HL-60 (cell line): ENCODE data around the gene PTPRM.

ENCODE experiments used
- DNase-seq, 2 experiments: peaks; one replicate each; pipeline ENCODE4 v3.0.0-alpha.2; 2010 to 2020; ENCODE audit warnings: low read depth in 1 of 2, low spot score in 1 of 2
- H3K27ac ChIP-seq: fragments of 250-450 bp; sonication (Bioruptor Pico); replicated peaks from 2 replicates; pipeline ENCODE4 v1.5.1; 2020; ENCODE audit warnings: mild to moderate bottlenecking, moderate library complexity
- H3K27me3 ChIP-seq: fragments of 250-450 bp; sonication (Bioruptor Pico); 2 replicates; pipeline ENCODE4 v1.5.1; 2021; ENCODE audit warnings: mild to moderate bottlenecking, moderate library complexity; ENCODE audit not compliant: insufficient read depth, poor library complexity, severe bottlenecking
- H3K4me3 ChIP-seq: replicated peaks from 2 replicates; pipeline ENCODE4 v1.5.1; 2011; ENCODE audit warnings: mild to moderate bottlenecking, control low read depth, low read length; ENCODE audit not compliant: insufficient read depth
- CTCF ChIP-seq: IDR thresholded peaks from one replicate; pipeline ENCODE4 v1.5.1; 2011; ENCODE audit warnings: low read length, control low read depth, inconsistent platforms; ENCODE audit not compliant: insufficient read depth
- GABPA ChIP-seq: IDR thresholded peaks from 2 replicates; pipeline ENCODE4 v1.6.1; 2012; ENCODE audit warnings: low read depth
- POLR2AphosphoS5 ChIP-seq: IDR thresholded peaks from 2 replicates; pipeline ENCODE4 v1.6.1; 2012; ENCODE audit warnings: low read depth
- REST ChIP-seq: IDR thresholded peaks from 2 replicates; pipeline ENCODE4 v1.6.1; 2012; ENCODE audit warnings: low read depth; ENCODE audit not compliant: insufficient replicate concordance
- SPI1 ChIP-seq: IDR thresholded peaks from 2 replicates; pipeline ENCODE4 v1.6.1; 2012; ENCODE audit warnings: low read depth, mild to moderate bottlenecking, borderline replicate concordance

The PTPRM gene

DNA sequence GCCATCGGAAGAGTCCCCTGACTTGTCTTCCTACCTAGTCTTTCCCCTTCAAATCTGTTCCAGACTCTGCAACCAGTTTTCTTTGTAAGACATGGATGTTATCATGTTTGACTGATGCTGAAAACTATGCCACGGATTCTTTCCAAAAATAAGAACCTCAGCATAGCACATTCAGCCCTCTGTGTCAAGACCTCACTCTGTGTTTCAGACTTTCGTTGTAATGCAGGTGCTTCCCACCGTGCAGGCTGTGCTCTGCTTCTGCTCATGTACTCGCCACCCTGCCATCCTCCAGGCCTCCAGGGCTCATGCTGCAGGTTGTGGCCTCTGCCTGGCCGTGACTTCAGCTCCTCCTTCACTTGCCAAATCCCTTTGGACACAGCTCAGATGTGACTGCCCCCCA is 695.1 kb downstream of the PTPRM start:
- no peak for TF ChIP-seq REST
- TF ChIP-seq GABPA, result no peak
- no peak for TF ChIP-seq POLR2AphosphoS5
- no peak for TF ChIP-seq SPI1
- no peak for TF ChIP-seq CTCF
- H3K27ac ChIP-seq, result no peak overlapping the region
- no peak overlapping the region for H3K4me3 ChIP-seq
- DNase-seq, result no peak
- no peaks in the 10 kb centered on the region for H3K27me3 ChIP-seq

DNA sequence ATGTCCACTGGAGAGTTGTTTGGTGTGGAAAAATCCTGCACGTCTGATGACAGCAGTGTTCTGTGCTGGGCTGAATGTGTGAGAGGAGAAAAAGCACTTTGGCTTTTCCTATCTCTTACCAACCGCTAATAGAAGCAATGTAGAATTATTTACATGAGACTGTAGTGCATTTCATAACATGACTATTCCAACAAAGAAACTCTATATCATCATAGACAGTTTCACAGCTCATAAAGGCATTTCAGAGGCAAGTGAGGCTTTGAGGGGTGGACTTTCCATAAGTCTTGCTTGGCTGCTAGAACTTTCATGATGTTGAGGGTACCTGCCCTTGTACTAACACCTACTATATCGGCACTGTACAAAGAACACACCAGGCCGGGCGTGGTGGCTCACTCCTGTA is 697.0 kb downstream of the PTPRM start:
- Histone ChIP-seq H3K27ac (no peak overlapping the region), H3K27me3 (no peaks in the 10 kb centered on the region), H3K4me3 (no peak overlapping the region)
- TF ChIP-seq CTCF (no peak), GABPA (no peak), SPI1 (no peak), POLR2AphosphoS5 (no peak), REST (no peak)
- no peak for DNase-seq

- TF ChIP-seq CTCF (no peak), SPI1 (no peak), REST (no peak), GABPA (no peak), POLR2AphosphoS5 (no peak)
- DNase-seq, result no peak
- no peak overlapping the region for H3K27ac ChIP-seq
- no peak overlapping the region for H3K4me3 ChIP-seq
- peaks cover 4% of the 10 kb centered on the region for H3K27me3 ChIP-seq
Observed at GRCh38 chr18:8264861-8265411, 697.8 kb downstream of the PTPRM start.
